Fibroblast of lung (primary cell): ENCODE results near the gene GRIN2A. TPM values are rescaled to one million over a fixed set of nuclear protein-coding genes. Genes with fewer than 3 reads are reported as not detected.

Source experiments
- DNase-seq, 2 donors: peaks; one replicate each; pipeline versions ENCODE4 v3.0.0 to v3.0.0-alpha.2; 2010; ENCODE audit warnings: low read depth in 2 of 2
- H2AFZ ChIP-seq: 2 replicates; pipeline ENCODE4 v1.5.1; 2012; ENCODE audit warnings: low read length, control low read depth, inconsistent platforms
- H3K27ac ChIP-seq: 2 replicates; pipeline ENCODE4 v1.5.1; 2011; ENCODE audit warnings: low read length, control low read depth; ENCODE audit not compliant: insufficient read depth
- H3K27me3 ChIP-seq: 2 replicates; pipeline ENCODE4 v1.5.1; 2011; ENCODE audit warnings: mild to moderate bottlenecking, low read length; ENCODE audit not compliant: control insufficient read depth, insufficient read depth
- H3K36me3 ChIP-seq: 2 replicates; pipeline ENCODE4 v1.5.1; 2011; ENCODE audit warnings: low read length; ENCODE audit not compliant: control insufficient read depth, insufficient read depth
- H3K4me1 ChIP-seq: 2 replicates; pipeline ENCODE4 v1.5.1; 2011; ENCODE audit warnings: low read length; ENCODE audit not compliant: control insufficient read depth, insufficient read depth; ENCODE audit errors: extremely low read depth
- H3K4me2 ChIP-seq: 2 replicates; pipeline ENCODE4 v1.5.1; 2011; ENCODE audit warnings: low read length, control low read depth; ENCODE audit not compliant: insufficient read depth; ENCODE audit errors: extremely low read depth
- H3K4me3 ChIP-seq, 4 experiments: fragments of 200-600 bp in 1 of 4; sonication (generic) in 1 of 4; replicated peaks in 1 of 4; 2 replicates each; pipeline ENCODE4 v1.5.1; 2011 to 2016; ENCODE audit warnings: low read length in 4 of 4, low read depth in 3 of 4, mild to moderate bottlenecking in 3 of 4, control low read depth in 2 of 4, inconsistent platforms in 1 of 4, mixed read lengths in 1 of 4; ENCODE audit not compliant: insufficient read depth in 1 of 4; ENCODE audit errors: control extremely low read depth in 1 of 4
- H3K79me2 ChIP-seq: 2 replicates; pipeline ENCODE4 v1.5.1; 2012; ENCODE audit warnings: mild to moderate bottlenecking, low read length, inconsistent platforms; ENCODE audit not compliant: control insufficient read depth, insufficient read depth
- H3K9ac ChIP-seq: 2 replicates; pipeline ENCODE4 v1.5.1; 2011; ENCODE audit warnings: mild to moderate bottlenecking, low read length, control low read depth; ENCODE audit not compliant: insufficient read depth
- H3K9me3 ChIP-seq: 2 replicates; pipeline ENCODE4 v1.5.1; 2012; ENCODE audit warnings: low read depth, low read length; ENCODE audit not compliant: control insufficient read depth, insufficient read depth
- H4K20me1 ChIP-seq: 2 replicates; pipeline ENCODE4 v1.5.1; 2011; ENCODE audit warnings: low read length; ENCODE audit not compliant: control insufficient read depth, insufficient read depth; ENCODE audit errors: extremely low read depth
- CTCF ChIP-seq, 2 donors: IDR thresholded peaks in 1 of 2; conservative IDR thresholded peaks in 1 of 2; 1 replicate in 1 of 2; 2 replicates in 1 of 2; pipeline ENCODE4 v1.5.1; 2011 to 2012; ENCODE audit warnings: low read length in 2 of 2, control low read depth in 1 of 2, inconsistent platforms in 1 of 2, low read depth in 1 of 2, mild to moderate bottlenecking in 1 of 2
- EZH2 ChIP-seq: IDR thresholded peaks from 2 replicates; pipeline ENCODE4 v1.5.1; 2012; ENCODE audit warnings: low read length, control low read depth, mild to moderate bottlenecking; ENCODE audit errors: missing control alignments
- polyA plus RNA-seq, 2 donors: library from polyadenylated mRNA; depleted of rRNA in 1 of 2; stranded (reverse) in 1 of 2; unstranded in 1 of 2; fragments of >200 nt; gene quantifications; 2 replicates each; pipeline ENCODE4 v1.2.1, GENCODE V29; 2011 to 2012; ENCODE audit warnings: missing spikeins in 1 of 2
- total RNA-seq: library from RNA; depleted of rRNA; stranded (reverse); fragments of >200 nt; gene quantifications from 2 replicates; pipeline ENCODE4 v1.2.1, GENCODE V29; 2014

The GRIN2A gene
- total and polyA plus RNA-seq, 2 donors (not counting 1 experiment from before 2014, with no cell fraction given): 0.15 to 0.33 TPM

GRCh38 chr16:10178526-10178925 is 3.7 kb downstream of the GRIN2A start:
- no peak overlapping the region for H3K4me3 ChIP-seq
- TF ChIP-seq EZH2 (no peak), CTCF (conservative IDR thresholded peaks at IDR 0.05 in 1 of 2, IDR thresholded peaks at IDR 0.05 in 1 of 2; ENCODE audit: low read depth in 1 of 2, low read length in 2 of 2) (no peak)
- H3K27ac ChIP-seq: no peak overlapping the region

GRCh38 chr16:10178080-10178479 is 4.1 kb downstream of the GRIN2A start:
- no peak overlapping the region for H3K27ac ChIP-seq
- no peaks in the 10 kb centered on the region for H3K36me3 ChIP-seq
- peaks cover 5% of the 10 kb centered on the region for H3K4me1 ChIP-seq
- no peaks in the 10 kb centered on the region for H3K79me2 ChIP-seq
- DNase-seq: peak in 1 of 2 donors; percentile 26
- no peak overlapping the region for H2AFZ ChIP-seq
- H3K9me3 ChIP-seq: no peaks in the 10 kb centered on the region
- TF ChIP-seq CTCF (conservative IDR thresholded peaks at IDR 0.05 in 1 of 2, IDR thresholded peaks at IDR 0.05 in 1 of 2; ENCODE audit: low read depth in 1 of 2, low read length in 2 of 2) (no peak), EZH2 (no peak)
- no peaks in the 10 kb centered on the region for H3K27me3 ChIP-seq
- no peak overlapping the region for H3K4me3 ChIP-seq
- H3K9ac ChIP-seq: no peak overlapping the region
- H3K4me2 ChIP-seq: no peak overlapping the region
- no peaks in the 10 kb centered on the region for H4K20me1 ChIP-seq

More at GRCh38 chr16:10178526-10178925, 3.7 kb downstream of the GRIN2A start:
- H3K79me2 ChIP-seq: no peaks in the 10 kb centered on the region
- DNase-seq: no peak
- no peaks in the 10 kb centered on the region for H4K20me1 ChIP-seq
- no peak overlapping the region for H2AFZ ChIP-seq
- H3K9me3 ChIP-seq: no peaks in the 10 kb centered on the region
- no peak overlapping the region for H3K9ac ChIP-seq
- peaks cover 2% of the 10 kb centered on the region for H3K27me3 ChIP-seq
- no peak overlapping the region for H3K4me2 ChIP-seq
- H3K36me3 ChIP-seq: no peaks in the 10 kb centered on the region
- peaks cover 5% of the 10 kb centered on the region for H3K4me1 ChIP-seq

- DNase-seq: peak in 1 of 2 donors; percentile 98
- no peaks in the 10 kb centered on the region for H3K79me2 ChIP-seq
- H4K20me1 ChIP-seq: no peaks in the 10 kb centered on the region
- no peak overlapping the region for H3K4me2 ChIP-seq
- TF ChIP-seq CTCF (conservative IDR thresholded peaks at IDR 0.05 in 1 of 2, IDR thresholded peaks at IDR 0.05 in 1 of 2; ENCODE audit: low read depth in 1 of 2, low read length in 2 of 2) (no peak), EZH2 (no peak)
- H3K9me3 ChIP-seq: no peaks in the 10 kb centered on the region
- H2AFZ ChIP-seq: no peak overlapping the region
- no peaks in the 10 kb centered on the region for H3K27me3 ChIP-seq
- no peak overlapping the region for H3K27ac ChIP-seq
- no peaks in the 10 kb centered on the region for H3K4me1 ChIP-seq
- no peak overlapping the region for H3K4me3 ChIP-seq
- no peak overlapping the region for H3K9ac ChIP-seq
- H3K36me3 ChIP-seq: no peaks in the 10 kb centered on the region
Measured at GRCh38 chr16:10172848-10173655, 9.2 kb downstream of the GRIN2A start.
